Embryonic facial prominence (tissue), 1 donor: ENCODE measurements around the gene ANO9.
"Not testable (repeated sequence)": the region's sequence is repeated elsewhere in the genome, so short reads cannot be mapped to it uniquely, and the experiment has no call there.

ENCODE experiments used
- DNase-seq: peaks from one replicate; pipeline ENCODE4 v3.0.0-alpha.2; 2016; ENCODE audit errors: extremely low spot score

The ANO9 gene

DNA sequence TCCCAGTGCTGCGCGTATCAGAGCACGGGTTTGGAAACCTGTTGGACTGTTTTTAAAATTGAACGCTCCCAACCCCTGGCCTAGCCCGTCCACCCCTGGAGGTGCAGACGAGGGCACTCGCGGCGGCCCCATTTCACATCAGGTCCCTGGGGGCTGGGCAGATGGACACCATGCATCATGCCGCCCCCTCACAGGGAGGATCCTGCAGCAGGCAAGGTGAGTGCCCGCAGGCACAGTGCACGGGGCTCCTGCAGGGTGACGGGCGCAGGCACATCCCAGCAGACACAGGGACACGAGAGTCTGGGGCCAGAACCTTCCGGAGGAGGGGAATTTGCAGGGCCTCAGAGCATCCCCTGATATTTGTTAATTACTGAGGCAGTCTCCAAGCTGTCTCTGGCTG lies 7.3 kb downstream of the ANO9 start:
- peak; percentile 3 for DNase-seq

DNA sequence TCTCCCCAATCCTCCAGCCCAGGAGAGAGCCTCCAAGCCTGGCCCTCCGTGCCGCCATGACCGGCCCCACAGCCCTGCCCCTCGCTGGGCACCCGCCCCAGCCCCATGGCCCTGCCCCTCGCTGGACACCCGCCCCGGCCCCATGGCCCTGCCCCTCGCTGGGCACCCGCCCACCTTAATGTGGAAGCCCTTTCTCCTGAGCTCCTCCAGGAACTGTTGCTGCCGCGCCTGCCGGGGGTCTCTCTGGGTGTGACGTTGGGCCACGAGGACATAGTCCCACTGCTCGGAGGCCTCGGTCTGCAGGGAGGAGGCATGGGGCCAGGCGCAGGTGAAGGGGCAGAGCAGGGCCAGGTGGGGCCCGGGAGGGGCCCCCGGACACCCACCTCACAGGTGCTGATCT lies 8.2 kb downstream of the ANO9 start:
- no peak for DNase-seq

DNA sequence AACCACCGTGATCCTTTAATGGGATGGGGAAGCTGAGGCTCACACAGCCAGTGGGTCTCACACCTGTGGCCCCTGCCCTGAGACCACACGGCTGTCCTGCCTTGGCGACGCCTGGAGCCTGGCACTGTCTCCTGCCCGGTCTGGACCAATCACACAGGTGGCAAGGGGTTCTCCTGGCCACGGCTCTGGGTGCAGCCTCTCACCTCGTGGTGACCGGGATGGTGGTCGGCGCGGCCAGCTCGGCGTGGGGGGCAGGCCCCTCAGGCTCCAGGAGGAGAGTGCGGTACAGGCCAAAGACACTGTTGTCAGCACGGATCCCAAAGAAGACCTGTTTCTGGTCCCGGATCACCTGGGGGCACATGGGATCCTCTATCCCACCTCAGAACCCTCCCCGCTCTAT lies 8.7 kb downstream of the ANO9 start:
- no peak for DNase-seq

DNA sequence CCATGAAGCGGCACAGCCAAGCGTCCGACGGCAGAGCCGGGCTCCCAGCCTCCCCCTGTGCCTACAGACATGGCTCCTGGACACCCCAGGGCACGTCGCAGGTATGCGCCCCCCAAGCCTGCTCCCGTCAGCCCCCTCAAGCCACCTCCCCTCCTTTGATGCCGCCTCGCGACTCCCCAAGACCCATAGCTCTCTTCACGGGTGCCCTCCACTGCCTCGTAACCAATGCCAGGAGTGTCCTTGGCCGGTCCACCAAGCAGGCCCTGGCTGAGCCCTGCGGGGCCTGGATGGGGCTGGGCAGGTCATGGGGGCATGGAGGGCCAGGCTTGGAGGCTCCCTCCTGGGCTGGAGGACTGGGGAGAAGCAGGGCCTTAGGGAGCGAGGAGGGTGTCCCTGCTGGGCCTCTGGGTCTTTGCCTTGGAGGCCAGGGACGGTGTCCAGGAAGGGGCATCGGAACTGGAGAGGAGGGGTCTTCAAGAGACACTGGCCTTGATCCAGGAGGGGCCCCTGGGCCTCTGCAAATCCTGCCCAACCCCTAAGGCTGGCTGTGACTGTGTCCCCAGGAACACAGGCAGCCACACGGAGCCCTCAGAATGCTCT lies 9.2 kb downstream of the ANO9 start:
- DNase-seq, result no peak

GRCh38 chr11:431921-432320 lies 9.9 kb downstream of the ANO9 start:
- DNase-seq, result no peak

- no peak for DNase-seq
Measured at GRCh38 chr11:429931-430456, 11.8 kb downstream of the ANO9 start.

- DNase-seq, result no peak
Measured at GRCh38 chr11:429391-429790, 12.4 kb downstream of the ANO9 start.

DNA sequence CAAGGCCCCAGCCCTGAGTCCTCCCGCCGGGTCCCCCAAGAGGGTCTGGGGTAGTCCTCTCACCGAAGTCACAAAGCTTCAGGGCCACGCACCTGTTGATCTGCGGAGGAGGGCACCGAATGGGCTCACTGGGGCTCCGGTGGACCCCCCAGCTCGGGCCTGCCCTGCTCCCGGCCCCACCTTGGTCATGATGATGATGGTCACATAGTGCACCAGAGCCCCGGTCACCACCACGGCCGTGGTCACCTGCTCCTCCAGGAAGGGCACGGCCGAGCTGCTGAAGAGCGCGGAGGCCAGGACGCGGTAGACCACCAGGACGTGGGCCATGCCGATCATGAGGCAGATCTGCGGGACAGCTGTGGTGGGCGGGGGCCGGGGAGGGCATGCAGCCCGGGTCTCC lies 13.5 kb downstream of the ANO9 start:
- DNase-seq, result no peak

DNA sequence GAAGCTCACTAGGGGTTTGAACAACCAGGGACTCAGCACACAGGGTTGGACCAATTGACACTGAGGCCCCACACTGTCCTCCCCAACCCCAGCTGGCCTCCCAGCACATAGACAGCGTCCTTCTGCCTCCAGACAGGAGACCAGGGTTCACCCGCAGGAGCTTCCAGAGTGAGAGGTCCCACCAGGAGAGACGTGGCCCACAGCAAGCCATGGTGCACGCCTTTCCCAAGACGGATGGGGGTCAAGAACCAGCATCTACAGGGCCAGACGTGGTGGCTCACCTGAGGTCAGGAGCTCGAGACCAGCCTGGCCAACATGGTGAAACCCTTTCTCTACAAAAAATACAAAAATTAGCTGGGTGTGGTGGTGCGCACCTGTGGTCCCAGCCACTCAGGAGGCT lies 15.0 kb downstream of the ANO9 start:
- no peak for DNase-seq

- DNase-seq, result no peak
Measured at GRCh38 chr11:425301-425700, 16.5 kb downstream of the ANO9 start.

GRCh38 chr11:424766-425165 lies 17.0 kb downstream of the ANO9 start:
- DNase-seq, result not testable (repeated sequence)

DNA sequence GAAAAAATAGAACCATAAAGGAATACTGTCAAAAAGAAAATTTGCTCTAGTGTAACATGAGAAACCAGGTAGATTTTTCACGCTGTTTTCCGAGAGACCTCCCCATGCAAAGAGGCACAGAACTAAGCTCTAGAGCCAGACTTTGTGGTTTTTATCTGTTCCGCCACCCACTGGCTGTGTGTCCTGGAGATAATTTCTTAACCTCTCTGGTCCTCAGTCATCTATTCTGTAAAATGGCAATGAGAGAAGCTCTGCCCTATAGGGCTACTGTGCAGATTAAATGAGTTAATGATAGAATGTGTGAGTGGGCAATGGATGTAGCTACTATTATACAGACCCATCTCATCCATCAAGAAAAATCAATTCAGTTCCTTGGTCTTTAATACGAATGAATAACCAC lies 17.6 kb downstream of the ANO9 start:
- no peak for DNase-seq

DNA sequence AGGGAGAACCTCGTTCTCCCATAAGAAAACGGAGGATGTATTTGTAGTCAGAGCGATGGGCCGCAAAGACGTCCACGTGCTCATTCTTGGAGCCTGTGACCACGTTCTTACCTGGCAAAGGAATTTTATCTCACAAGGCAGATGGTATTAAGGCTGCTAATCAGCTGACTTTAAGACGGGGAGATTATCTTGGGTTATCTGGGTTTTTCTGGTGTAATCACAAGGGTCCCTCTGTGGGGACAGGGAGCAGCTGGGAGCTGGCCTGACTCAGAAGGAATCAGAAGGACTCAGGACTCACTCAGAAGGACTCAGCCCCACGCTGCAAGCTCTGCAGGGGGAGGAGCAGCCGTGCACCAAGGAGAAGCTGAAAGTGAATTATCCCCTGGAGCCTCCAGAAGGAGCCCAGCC lies 19.6 kb downstream of the ANO9 start:
- no peak for DNase-seq

GRCh38 chr11:420911-421321 lies 20.9 kb downstream of the ANO9 start:
- DNase-seq, result no peak

GRCh38 chr11:420054-420910 lies 21.5 kb downstream of the ANO9 start:
- DNase-seq, result no peak

DNA sequence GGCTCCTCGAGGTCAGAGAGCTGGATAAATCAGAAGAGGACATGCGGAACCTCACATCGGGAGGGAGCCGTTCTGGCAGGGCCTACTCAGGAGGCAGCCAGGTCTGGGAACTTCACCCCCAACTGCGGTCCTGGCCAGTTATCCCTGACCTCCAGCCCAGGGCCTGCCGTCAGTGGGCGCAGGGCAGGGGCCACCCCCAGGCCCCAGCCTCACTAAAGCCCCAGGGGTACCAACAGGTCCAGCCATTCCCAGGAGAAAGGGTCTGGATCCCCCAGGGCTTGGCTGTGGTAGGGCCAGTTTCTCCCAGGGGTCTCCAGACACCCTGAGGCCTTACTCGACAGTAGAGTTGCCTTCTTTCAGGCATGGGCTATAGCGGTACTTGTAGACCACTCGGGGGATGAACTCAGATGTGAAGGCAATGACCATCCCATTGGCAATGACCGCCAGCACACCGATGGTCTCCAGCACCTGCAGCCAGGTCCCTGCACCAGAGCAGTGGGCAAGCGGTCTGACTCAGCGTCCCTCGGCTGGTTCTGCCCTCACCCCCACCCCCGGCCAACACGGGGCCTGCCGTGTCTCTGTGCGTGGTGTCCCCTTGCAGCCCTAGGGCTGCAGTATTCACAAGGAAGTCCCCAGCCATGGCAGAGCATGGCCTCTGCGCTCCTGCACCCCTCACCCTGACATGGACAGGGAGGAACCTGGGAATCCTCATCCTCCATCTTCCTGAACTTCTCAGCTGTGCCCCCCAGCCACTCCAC lies 22.4 kb downstream of the ANO9 start:
- no peak for DNase-seq

GRCh38 chr11:418343-419247 lies 23.2 kb downstream of the ANO9 start:
- DNase-seq, result no peak

DNA sequence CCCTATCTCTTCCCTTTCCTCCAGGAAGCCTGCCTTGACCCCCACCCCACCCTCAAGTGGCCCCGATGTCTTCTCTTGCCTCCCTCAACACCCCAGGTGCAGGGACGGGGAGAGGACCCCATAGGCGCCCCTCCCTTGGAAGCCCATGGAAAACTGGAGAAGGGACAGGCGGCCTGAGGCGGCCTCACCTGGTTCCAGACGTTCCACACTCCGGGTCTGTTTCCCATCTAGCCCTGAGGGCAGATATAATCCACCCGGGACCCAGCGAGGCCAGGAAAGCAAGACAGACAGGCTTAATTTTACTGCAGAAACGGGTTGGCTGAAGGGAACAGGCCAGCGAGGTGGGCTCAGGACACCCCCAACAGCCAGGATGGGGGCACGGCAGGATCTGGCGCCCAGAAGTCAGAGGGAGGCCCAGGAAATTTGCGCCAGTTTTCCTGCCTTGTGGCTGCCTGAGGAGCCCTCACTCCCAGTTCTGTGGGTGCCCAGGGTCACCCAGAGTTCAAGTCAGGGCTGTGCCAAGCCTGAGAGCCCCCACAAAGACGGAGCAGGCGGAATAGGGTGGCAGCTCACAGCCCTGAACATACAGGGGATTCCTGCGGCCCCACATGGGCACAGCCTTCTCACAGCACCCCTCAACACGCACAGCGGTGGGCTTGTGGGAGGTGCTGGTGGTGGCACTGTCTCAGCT lies 24.0 kb downstream of the ANO9 start:
- DNase-seq, result no peak

GRCh38 chr11:416757-417621 lies 24.8 kb downstream of the ANO9 start:
- DNase-seq, result no peak
